Hepatocyte (in vitro differentiated cells): ENCODE results near the gene TNXB. TPM values are rescaled to one million over a fixed set of nuclear protein-coding genes. Genes with fewer than 3 reads are reported as not detected.

Experiments used
- DNase-seq: peaks from one replicate; pipeline ENCODE4 v3.0.0-alpha.2; 2016; ENCODE audit warnings: low spot score
- H2AFZ ChIP-seq: fragments of 200-600 bp; sonication (generic); 2 replicates; pipeline ENCODE4 v1.6.0; 2016; ENCODE audit warnings: antibody characterized with exemption, mild to moderate bottlenecking
- H3K27ac ChIP-seq: fragments of 200-600 bp; sonication (generic); 2 replicates; pipeline ENCODE4 v1.5.1; 2016; ENCODE audit warnings: mild to moderate bottlenecking
- H3K27me3 ChIP-seq: fragments of 200-600 bp; sonication (generic); 2 replicates; pipeline ENCODE4 v1.6.1; 2016
- H3K36me3 ChIP-seq: fragments of 200-600 bp; sonication (generic); replicated peaks from 2 replicates; pipeline ENCODE4 v1.5.1; 2016; ENCODE audit warnings: low read depth; ENCODE audit not compliant: insufficient read depth
- H3K4me1 ChIP-seq: fragments of 200-600 bp; sonication (generic); 2 replicates; pipeline ENCODE4 v1.5.1; 2016; ENCODE audit warnings: mild to moderate bottlenecking, moderate library complexity; ENCODE audit not compliant: insufficient read depth
- H3K4me2 ChIP-seq: fragments of 200-600 bp; sonication (generic); 2 replicates; pipeline ENCODE4 v1.6.0; 2016
- H3K4me3 ChIP-seq: fragments of 200-600 bp; sonication (generic); 2 replicates; pipeline ENCODE4 v1.5.1; 2016; ENCODE audit warnings: mild to moderate bottlenecking
- H3K79me2 ChIP-seq: fragments of 200-600 bp; sonication (generic); 2 replicates; pipeline ENCODE4 v1.6.0; 2017; ENCODE audit warnings: mild to moderate bottlenecking
- H3K9me2 ChIP-seq: fragments of 200-600 bp; sonication (generic); replicated peaks from 2 replicates; pipeline ENCODE4 v1.6.0; 2017; ENCODE audit warnings: mild to moderate bottlenecking; ENCODE audit not compliant: insufficient read depth
- H3K9me3 ChIP-seq: fragments of 200-600 bp; sonication (generic); 2 replicates; pipeline ENCODE4 v1.5.1; 2016; ENCODE audit warnings: low read depth, mild to moderate bottlenecking
- H4K20me1 ChIP-seq: fragments of 200-600 bp; sonication (generic); 2 replicates; pipeline ENCODE4 v1.6.0; 2016; ENCODE audit warnings: mild to moderate bottlenecking; ENCODE audit not compliant: insufficient read depth, poor library complexity, severe bottlenecking
- EZH2 ChIP-seq: fragments of 200-600 bp; sonication (generic); IDR thresholded peaks from 2 replicates; pipeline ENCODE4 v1.6.1; 2016; ENCODE audit warnings: antibody characterized with exemption, mild to moderate bottlenecking, borderline replicate concordance
- EZH2phosphoT487 ChIP-seq: fragments of 200-600 bp; sonication (generic); IDR thresholded peaks from one replicate; pipeline ENCODE4 v1.6.1; 2018; ENCODE audit warnings: antibody characterized with exemption, mild to moderate bottlenecking, low read depth, moderate library complexity; ENCODE audit not compliant: unreplicated experiment, severe bottlenecking
- WGBS: methylation state at CpG from one replicate; pipeline ENCODE4 v1.1.6; 2016; ENCODE audit warnings: low lambda C conversion rate; ENCODE audit errors: missing lambda C conversion rate; 5-methylcytosine and 5-hydroxymethylcytosine counted together
- polyA plus RNA-seq: library from polyadenylated mRNA; unstranded; fragments of >200 nt; fragmentation: Nextera tagmentation; extraction: Ambion mirVana; gene quantifications from 2 replicates; pipeline ENCODE4 v1.2.1, GENCODE V29; 2016
- total RNA-seq: library from RNA; depleted of rRNA; stranded (reverse); fragments of >200 nt; gene quantifications from 2 replicates; pipeline ENCODE4 v1.2.3, GENCODE V29; 2014
- TF ChIP-seq, protein P1 (sequence below): fragments of 200-600 bp; sonication (generic); IDR thresholded peaks from 2 replicates; pipeline ENCODE4 v1.5.1; 2016; ENCODE audit warnings: antibody characterized with exemption, mild to moderate bottlenecking; ENCODE audit not compliant: poor library complexity

Gene TNXB
- total and polyA plus RNA-seq, 2 experiments from 2014 or later, result 9.2 to 11.6 TPM

DNA sequence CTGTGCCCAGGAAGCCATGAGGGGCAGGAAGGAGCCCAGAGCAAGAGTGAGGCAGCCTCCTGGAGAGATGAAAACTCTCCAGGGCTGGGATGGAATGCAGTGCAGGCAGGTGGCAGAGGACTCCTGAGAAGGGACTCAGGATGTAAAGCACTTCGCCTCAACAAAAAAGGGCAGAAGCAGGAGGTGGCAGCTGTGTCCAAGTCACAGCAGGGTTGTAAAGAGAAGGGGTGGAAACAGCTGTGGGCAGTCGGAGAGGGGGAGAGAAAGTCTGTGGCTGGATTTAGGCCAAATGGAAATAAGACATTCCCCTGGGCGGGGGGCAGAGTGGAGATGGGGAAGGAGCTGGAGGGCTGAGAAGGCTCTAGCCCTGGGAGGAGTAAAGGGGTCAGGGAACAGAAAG, 36.0 kb downstream of the TNXB start:
- DNase-seq, result no peak
- Histone ChIP-seq H3K4me1 (peaks cover 8% of the 10 kb centered on the region), H4K20me1 (no peaks in the 10 kb centered on the region), H3K79me2 (no peaks in the 10 kb centered on the region), H3K27me3 (no peaks in the 10 kb centered on the region), H3K4me2 (no peak overlapping the region), H3K9me2 (no peaks in the 10 kb centered on the region), H3K36me3 (no peaks in the 10 kb centered on the region), H3K4me3 (no peak overlapping the region), H3K27ac (no peak overlapping the region), H3K9me3 (no peaks in the 10 kb centered on the region), H2AFZ (no peak overlapping the region)
- WGBS, result 88% methylated on average over 3 of the region's 3 CpGs
- TF ChIP-seq EZH2phosphoT487, result no peak
- TF ChIP-seq, protein P1, sequence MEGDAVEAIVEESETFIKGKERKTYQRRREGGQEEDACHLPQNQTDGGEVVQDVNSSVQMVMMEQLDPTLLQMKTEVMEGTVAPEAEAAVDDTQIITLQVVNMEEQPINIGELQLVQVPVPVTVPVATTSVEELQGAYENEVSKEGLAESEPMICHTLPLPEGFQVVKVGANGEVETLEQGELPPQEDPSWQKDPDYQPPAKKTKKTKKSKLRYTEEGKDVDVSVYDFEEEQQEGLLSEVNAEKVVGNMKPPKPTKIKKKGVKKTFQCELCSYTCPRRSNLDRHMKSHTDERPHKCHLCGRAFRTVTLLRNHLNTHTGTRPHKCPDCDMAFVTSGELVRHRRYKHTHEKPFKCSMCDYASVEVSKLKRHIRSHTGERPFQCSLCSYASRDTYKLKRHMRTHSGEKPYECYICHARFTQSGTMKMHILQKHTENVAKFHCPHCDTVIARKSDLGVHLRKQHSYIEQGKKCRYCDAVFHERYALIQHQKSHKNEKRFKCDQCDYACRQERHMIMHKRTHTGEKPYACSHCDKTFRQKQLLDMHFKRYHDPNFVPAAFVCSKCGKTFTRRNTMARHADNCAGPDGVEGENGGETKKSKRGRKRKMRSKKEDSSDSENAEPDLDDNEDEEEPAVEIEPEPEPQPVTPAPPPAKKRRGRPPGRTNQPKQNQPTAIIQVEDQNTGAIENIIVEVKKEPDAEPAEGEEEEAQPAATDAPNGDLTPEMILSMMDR, result no peak
- TF ChIP-seq EZH2, result no peak

DNA sequence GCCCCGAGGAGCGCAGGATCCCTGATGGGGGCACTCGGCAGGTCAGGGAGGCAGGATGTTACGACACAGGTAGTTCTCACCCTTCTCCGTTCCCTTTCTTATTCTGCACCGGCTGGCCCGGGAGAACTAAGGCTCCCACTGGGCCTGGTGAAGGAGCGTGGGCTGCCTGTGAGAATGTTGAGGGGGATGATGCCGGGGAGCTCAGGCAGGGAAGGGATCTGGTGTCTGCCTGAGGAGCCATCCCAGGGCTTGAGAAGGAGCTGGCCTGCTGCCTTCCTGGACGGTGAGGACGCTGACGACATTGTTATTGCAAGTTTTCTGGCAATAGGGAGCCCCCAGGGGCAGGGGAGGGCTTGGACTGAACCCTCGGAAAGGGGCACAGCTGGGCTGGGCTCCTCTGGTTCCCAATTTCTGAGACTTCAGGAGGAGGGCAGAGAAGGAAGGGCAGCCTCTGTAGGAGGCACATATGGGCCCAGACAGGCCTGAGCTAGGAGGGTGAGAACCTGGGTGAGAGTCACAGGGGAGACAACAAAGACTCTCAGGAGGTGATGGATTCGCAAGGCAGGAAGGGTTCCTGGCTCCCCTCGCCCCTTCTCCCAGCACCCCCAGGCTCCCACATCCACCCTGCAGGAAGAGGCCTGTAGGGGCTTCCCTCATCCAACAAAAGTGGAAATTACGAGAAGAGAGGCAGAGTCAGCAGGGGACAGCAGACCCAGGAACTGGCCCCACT, 38.2 kb downstream of the TNXB start:
- Histone ChIP-seq H3K9me2 (no peaks in the 10 kb centered on the region), H3K27me3 (no peaks in the 10 kb centered on the region), H3K4me2 (no peak overlapping the region), H3K79me2 (no peaks in the 10 kb centered on the region), H3K9me3 (no peaks in the 10 kb centered on the region), H3K4me3 (no peak overlapping the region), H2AFZ (no peak overlapping the region), H4K20me1 (no peaks in the 10 kb centered on the region), H3K27ac (no peak overlapping the region), H3K4me1 (peaks cover 1% of the 10 kb centered on the region), H3K36me3 (no peaks in the 10 kb centered on the region)
- 77% methylated on average over 16 of the region's 16 CpGs for WGBS
- no peak for DNase-seq
- no peak for TF ChIP-seq EZH2
- TF ChIP-seq, protein P1, result no peak
- no peak for TF ChIP-seq EZH2phosphoT487

DNA sequence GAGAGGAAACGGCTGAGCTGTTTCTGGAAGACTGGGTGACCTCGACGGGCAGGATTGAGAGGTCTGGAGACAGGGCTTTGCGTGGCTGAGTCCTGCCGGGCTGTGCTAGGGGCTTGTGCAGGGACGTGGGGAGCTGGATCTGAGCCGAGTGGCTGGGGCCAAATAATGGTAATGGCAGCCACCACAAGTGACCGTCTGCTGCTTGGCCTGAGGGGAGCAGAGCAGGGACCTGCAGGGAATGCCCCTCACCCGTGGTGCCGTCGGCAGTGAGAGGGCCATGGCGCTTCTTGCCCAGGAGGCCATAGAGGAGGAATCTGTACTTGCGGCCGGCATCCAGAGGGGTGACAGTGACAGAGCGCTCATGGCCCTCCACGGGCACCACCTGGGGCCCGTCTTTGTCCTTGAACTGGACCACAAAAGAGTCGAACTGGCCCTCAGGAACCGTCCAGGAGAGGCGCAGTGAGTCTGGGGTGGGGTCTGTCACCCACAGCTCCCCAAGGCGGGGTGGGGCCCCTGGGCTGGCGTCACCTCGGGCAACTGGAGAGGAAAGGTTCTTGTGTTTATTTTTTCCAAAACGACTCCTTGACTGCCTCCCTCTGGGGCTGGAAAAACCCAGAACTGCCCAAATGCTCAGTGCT, 39.1 kb downstream of the TNXB start:
- no peak for TF ChIP-seq EZH2
- no peak for TF ChIP-seq EZH2phosphoT487
- TF ChIP-seq, protein P1, result no peak
- no peaks in the 10 kb centered on the region for H3K9me3 ChIP-seq
- 88% methylated on average over 24 of the region's 24 CpGs for WGBS
- no peaks in the 10 kb centered on the region for H3K27me3 ChIP-seq
- no peak overlapping the region for H3K27ac ChIP-seq
- H3K36me3 ChIP-seq, result no peaks in the 10 kb centered on the region
- no peaks in the 10 kb centered on the region for H3K4me1 ChIP-seq
- no peak overlapping the region for H3K4me2 ChIP-seq
- no peaks in the 10 kb centered on the region for H3K9me2 ChIP-seq
- no peak for DNase-seq
- H2AFZ ChIP-seq, result no peak overlapping the region
- H3K4me3 ChIP-seq, result no peak overlapping the region
- H4K20me1 ChIP-seq, result no peaks in the 10 kb centered on the region
- no peaks in the 10 kb centered on the region for H3K79me2 ChIP-seq
